Upper lobe of right lung (tissue), 1 donor: ENCODE data around the gene ABHD6. TPM values are rescaled to one million over a fixed set of nuclear protein-coding genes. Genes with fewer than 3 reads are reported as not detected.

Source experiments
- ATAC-seq: fragments of 200-7000 bp; cut with Tn5 transposase; one replicate; pipeline ENCODE4 v1.9.1; 2020; ENCODE audit warnings: mild to moderate bottlenecking, moderate library complexity
- DNase-seq: peaks from one replicate; pipeline ENCODE4 v3.0.0-alpha.2; 2020
- H3K27ac ChIP-seq: fragments of 200-600 bp; one replicate; pipeline ENCODE4 v1.8.0; 2022
- H3K27me3 ChIP-seq: fragments of 200-600 bp; one replicate; pipeline ENCODE4 v1.8.0; 2022; ENCODE audit warnings: mild to moderate bottlenecking
- H3K36me3 ChIP-seq: fragments of 200-600 bp; one replicate; pipeline ENCODE4 v1.8.0; 2022
- H3K4me1 ChIP-seq: fragments of 200-600 bp; one replicate; pipeline ENCODE4 v1.8.0; 2022
- H3K4me3 ChIP-seq: fragments of 200-600 bp; one replicate; pipeline ENCODE4 v1.8.0; 2022; ENCODE audit warnings: mild to moderate bottlenecking
- H3K9me3 ChIP-seq: fragments of 200-600 bp; one replicate; pipeline ENCODE4 v1.8.0; 2022
- intact Hi-C: fragments of 100-400 bp; cut with DNase I; formaldehyde crosslinking; loops from one replicate; pipeline ENCODE4 v1.11.0; 2022
- total RNA-seq: library from RNA; stranded (reverse); fragmentation: NEBNext Ultra II Directional; extraction: Animal tissue kit (Norgen Biotek cat#: 25700); gene quantifications from one replicate; pipeline ENCODE4 v1.2.1, GENCODE V29; 2021
- TF ChIP-seq, protein P1 (sequence below): fragments of 200-600 bp; IDR thresholded peaks from one replicate; pipeline ENCODE4 v1.8.0; 2022; ENCODE audit warnings: antibody characterized with exemption
- donor health status: DM: no; HTN: yes; CAD: no; lungs with severe emphysema.

The ABHD6 gene
- total RNA-seq, 1 donor from 2014 or later, result 19.1 TPM

DNA sequence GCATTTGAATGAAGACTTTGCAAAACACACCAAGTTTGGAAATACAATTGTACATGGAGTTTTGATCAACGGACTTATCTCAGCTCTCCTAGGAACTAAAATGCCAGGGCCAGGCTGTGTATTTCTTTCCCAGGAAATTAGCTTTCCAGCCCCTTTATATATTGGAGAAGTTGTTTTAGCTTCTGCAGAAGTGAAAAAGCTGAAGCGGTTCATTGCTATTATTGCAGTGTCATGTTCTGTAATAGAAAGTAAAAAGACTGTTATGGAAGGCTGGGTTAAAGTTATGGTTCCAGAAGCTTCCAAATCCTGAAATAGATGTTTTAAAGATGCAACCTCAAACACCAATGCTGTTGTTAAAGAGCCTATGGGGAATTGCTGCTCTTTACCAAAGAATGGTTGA is 80.2 kb downstream of the ABHD6 start:
- Histone ChIP-seq H3K9me3 (no peaks in the 10 kb centered on the region), H3K36me3 (peaks cover 72% of the 10 kb centered on the region), H3K4me3 (no peak overlapping the region), H3K27me3 (no peaks in the 10 kb centered on the region), H3K27ac (no peak overlapping the region), H3K4me1 (no peaks in the 10 kb centered on the region)
- TF ChIP-seq, protein P1, sequence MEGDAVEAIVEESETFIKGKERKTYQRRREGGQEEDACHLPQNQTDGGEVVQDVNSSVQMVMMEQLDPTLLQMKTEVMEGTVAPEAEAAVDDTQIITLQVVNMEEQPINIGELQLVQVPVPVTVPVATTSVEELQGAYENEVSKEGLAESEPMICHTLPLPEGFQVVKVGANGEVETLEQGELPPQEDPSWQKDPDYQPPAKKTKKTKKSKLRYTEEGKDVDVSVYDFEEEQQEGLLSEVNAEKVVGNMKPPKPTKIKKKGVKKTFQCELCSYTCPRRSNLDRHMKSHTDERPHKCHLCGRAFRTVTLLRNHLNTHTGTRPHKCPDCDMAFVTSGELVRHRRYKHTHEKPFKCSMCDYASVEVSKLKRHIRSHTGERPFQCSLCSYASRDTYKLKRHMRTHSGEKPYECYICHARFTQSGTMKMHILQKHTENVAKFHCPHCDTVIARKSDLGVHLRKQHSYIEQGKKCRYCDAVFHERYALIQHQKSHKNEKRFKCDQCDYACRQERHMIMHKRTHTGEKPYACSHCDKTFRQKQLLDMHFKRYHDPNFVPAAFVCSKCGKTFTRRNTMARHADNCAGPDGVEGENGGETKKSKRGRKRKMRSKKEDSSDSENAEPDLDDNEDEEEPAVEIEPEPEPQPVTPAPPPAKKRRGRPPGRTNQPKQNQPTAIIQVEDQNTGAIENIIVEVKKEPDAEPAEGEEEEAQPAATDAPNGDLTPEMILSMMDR, result no peak
- DNase-seq (no peak), ATAC-seq (no peak)
- intact Hi-C loops, result loop anchor here (10.0 kb wide), 1 partner anchor 97 kb away; no protein-coding TSS in a partner anchor

DNA sequence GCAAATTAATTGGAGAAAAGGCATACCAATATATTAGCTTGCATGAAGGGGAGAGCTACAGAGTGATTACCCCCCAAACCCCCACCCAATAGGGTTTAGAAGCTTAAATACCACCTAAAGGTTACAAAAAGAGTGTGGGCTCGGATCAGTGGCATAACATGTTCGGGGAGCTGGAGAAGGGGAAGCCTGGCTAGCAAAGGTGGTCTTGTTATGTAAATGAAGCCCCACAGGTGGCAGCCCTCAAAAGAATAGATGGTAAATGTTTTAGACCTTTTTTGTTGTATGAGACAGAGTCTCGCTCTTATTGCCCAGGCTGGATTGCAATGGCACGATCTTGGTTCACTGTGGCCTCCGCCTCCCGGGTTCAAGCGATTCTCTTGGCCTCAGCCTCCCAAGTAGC is 84.2 kb downstream of the ABHD6 start:
- no peak for DNase-seq
- Histone ChIP-seq H3K27ac (no peak overlapping the region), H3K36me3 (peaks cover 33% of the 10 kb centered on the region), H3K9me3 (no peaks in the 10 kb centered on the region), H3K27me3 (no peaks in the 10 kb centered on the region), H3K4me3 (no peak overlapping the region), H3K4me1 (peaks cover 12% of the 10 kb centered on the region)
- intact Hi-C loops, result no loop called here
- no peak for ATAC-seq
- TF ChIP-seq, protein P1, result no peak

DNA sequence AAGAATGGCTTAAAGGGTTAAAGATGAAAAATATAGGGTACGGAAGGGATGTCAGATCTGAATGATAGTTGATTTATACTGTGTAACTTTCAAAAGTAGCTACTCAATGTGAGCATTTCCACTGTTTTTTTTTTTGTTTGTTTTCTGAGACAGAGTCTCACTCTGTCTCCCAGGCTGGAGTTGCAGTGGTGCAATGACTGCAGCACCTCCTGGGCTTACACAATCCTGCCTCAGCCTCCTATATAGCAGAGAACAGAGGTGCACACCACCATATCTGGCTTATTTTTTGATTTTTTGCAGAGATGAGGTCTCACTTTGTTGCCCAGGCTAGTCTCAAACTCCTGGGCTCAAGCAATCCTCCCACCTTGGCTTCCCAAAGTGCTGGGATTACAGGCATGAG is 85.2 kb downstream of the ABHD6 start:
- no peaks in the 10 kb centered on the region for H3K27me3 ChIP-seq
- TF ChIP-seq, protein P1, result no peak
- ATAC-seq (no peak), DNase-seq (no peak)
- H3K4me1 ChIP-seq, result peaks cover 12% of the 10 kb centered on the region
- no peaks in the 10 kb centered on the region for H3K9me3 ChIP-seq
- intact Hi-C loops, result no loop called here
- H3K36me3 ChIP-seq, result peaks cover 23% of the 10 kb centered on the region
- H3K4me3 ChIP-seq, result no peak overlapping the region
- no peak overlapping the region for H3K27ac ChIP-seq

DNA sequence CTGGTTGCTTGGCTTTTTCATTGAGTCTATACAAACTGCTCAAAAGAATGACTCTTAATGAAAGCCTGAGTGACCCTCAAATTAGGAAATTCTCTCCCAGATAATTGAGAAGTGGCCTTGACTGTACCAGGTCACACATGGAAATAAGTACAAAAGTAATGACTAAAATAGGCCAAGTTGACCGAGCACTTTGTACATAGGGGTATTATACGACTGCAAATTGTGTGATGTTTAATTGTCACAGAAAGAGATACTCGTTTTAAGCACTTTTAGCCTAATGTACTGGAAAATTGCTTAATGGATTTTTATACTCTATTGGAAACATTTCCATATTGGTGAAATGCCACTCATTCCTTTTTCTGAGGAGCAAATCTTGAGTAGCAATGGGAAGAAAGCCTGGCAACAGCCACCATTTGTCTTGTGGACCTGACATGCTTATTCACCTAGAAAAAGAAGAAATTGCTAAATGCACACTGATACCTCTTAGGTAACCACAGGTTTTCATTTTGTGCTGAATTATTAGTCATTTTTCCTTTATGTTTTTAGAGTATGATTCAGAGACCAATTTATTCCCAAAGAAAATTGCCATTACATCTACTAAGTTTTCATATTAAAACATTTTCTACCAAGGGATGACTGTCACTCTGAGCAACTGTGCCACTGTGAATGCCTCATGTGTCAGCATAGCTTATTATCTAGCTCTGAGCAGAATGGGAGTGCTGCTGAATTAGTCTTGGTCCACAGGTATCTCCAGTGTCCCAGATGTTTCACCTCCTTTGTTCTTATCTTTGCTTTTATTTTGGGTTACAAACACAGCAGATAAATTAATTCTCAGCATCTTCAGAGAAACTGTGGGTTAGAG is 86.2 kb downstream of the ABHD6 start:
- Histone ChIP-seq H3K36me3 (peaks cover 15% of the 10 kb centered on the region), H3K27me3 (no peaks in the 10 kb centered on the region), H3K4me1 (peaks cover 12% of the 10 kb centered on the region), H3K4me3 (no peak overlapping the region), H3K9me3 (no peaks in the 10 kb centered on the region), H3K27ac (no peak overlapping the region)
- ATAC-seq, result no peak
- intact Hi-C loops, result no loop called here
- no peak for DNase-seq
- TF ChIP-seq, protein P1, result no peak

DNA sequence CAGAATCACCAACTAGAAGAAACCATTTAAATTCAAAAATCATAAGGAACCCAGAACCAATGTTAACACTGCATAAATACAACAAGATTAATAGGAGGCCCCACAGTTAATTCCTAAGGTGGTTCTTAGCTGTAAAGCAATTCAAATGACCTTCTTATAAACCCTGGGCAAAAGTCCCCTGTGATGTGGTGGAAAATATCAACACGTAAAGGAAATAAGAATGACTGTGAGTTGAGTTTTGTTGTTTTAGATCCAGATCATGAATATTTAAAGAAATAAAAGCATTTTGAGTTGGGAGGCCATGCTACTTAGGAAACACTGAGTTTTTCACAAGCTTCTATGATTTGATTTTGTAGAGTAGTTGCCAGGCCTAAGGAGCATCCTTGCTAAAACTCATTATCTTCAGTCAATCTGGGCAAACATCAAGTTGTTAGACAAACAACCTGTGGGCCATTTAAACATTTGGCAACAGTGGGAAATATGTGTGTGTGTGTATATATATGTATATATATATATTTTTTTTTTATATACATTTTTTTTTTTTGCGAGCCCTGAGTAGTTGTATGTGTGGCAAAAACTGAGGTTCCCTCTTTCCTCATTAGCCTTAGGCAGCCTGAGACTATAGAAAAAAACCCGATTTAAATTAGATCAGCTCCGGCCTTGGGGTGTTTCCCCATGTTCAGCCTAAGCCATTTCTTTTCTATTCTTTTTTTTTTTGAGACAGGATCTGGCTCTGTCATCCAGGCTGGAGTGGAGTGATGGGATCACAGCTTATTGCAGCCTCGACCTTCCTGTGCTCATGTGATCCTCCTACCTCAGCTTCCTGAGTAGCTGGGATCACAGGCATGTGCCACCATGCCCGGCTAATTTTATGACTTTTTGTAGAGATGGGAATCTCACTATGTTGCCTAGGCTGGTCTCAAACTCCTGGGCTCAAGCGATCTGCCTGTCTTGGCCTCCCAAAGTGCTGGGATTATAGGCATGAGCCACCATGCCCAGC is 87.1 kb downstream of the ABHD6 start:
- Histone ChIP-seq H3K4me1 (peaks cover 12% of the 10 kb centered on the region), H3K27ac (peak overlapping the region; percentile 3), H3K36me3 (peaks cover 5% of the 10 kb centered on the region), H3K4me3 (no peak overlapping the region), H3K27me3 (no peaks in the 10 kb centered on the region), H3K9me3 (no peaks in the 10 kb centered on the region)
- intact Hi-C loops, result no loop called here
- ATAC-seq, result no peak
- no peak for DNase-seq
- TF ChIP-seq, protein P1, result no peak
